Body of pancreas (tissue), 4 donors: ENCODE data around the gene FGF8.

ENCODE experiments used
- CTCF ChIP-seq, 7 experiments: fragments of 450-650 bp in 4 of 7; fragments of 200-600 bp in 3 of 7; sonication (generic) in 3 of 7; IDR thresholded peaks; one replicate each; pipeline ENCODE4 v1.5.1; 2016 to 2019; ENCODE audit warnings: antibody characterized with exemption in 7 of 7
- POLR2A ChIP-seq, 3 donors: fragments of 450-650 bp; IDR thresholded peaks; one replicate each; pipeline ENCODE4 v1.6.1; 2016; ENCODE audit warnings: antibody characterized with exemption in 3 of 3, mild to moderate bottlenecking in 2 of 3

GRCh38 chr10:101814466-101815071, 38.7 kb upstream of the FGF8 start:
- TF ChIP-seq CTCF (IDR thresholded peaks at IDR 0.05), result no peak
- no peak for TF ChIP-seq POLR2A (IDR thresholded peaks at IDR 0.05)
